Breast epithelium (tissue), 3 donors: ENCODE results near the gene FAM170B.

ENCODE experiments used
- POLR2A ChIP-seq: fragments of 450-650 bp; IDR thresholded peaks from one replicate; pipeline ENCODE4 v1.6.1; 2016; ENCODE audit warnings: antibody characterized with exemption, mild to moderate bottlenecking, moderate library complexity
- TF ChIP-seq, protein P1 (sequence below), 3 donors: fragments of 450-650 bp; IDR thresholded peaks; one replicate each; pipeline ENCODE4 v1.5.1; 2016 to 2017; ENCODE audit warnings: antibody characterized with exemption in 3 of 3, mild to moderate bottlenecking in 3 of 3, moderate library complexity in 3 of 3

- TF ChIP-seq, protein P1, sequence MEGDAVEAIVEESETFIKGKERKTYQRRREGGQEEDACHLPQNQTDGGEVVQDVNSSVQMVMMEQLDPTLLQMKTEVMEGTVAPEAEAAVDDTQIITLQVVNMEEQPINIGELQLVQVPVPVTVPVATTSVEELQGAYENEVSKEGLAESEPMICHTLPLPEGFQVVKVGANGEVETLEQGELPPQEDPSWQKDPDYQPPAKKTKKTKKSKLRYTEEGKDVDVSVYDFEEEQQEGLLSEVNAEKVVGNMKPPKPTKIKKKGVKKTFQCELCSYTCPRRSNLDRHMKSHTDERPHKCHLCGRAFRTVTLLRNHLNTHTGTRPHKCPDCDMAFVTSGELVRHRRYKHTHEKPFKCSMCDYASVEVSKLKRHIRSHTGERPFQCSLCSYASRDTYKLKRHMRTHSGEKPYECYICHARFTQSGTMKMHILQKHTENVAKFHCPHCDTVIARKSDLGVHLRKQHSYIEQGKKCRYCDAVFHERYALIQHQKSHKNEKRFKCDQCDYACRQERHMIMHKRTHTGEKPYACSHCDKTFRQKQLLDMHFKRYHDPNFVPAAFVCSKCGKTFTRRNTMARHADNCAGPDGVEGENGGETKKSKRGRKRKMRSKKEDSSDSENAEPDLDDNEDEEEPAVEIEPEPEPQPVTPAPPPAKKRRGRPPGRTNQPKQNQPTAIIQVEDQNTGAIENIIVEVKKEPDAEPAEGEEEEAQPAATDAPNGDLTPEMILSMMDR (IDR thresholded peaks at IDR 0.05): no peak
- TF ChIP-seq POLR2A: no peak
Measured at GRCh38 chr10:49115796-49116508, 17.9 kb downstream of the FAM170B start.
